Coronary artery (tissue), 2 donors: Measurements from ENCODE around the gene PCF11.

Experiments
- DNase-seq: peaks from one replicate; pipeline ENCODE4 v3.0.0-alpha.2; 2017; ENCODE audit warnings: low spot score
- H3K27ac ChIP-seq, 2 donors: fragments of 200-600 bp; sonication (generic); one replicate each; pipeline ENCODE4 v1.5.1; 2016 to 2019
- H3K4me3 ChIP-seq: fragments of 200-600 bp; sonication (generic); 2 replicates; pipeline ENCODE4 v1.5.1; 2016; ENCODE audit warnings: mild to moderate bottlenecking, moderate library complexity
- CTCF ChIP-seq: fragments of 200-600 bp; sonication (generic); IDR thresholded peaks from one replicate; pipeline ENCODE4 v1.5.1; 2019; ENCODE audit warnings: antibody characterized with exemption

PCF11 gene

GRCh38 chr11:83159902-83160865 lies 3.3 kb downstream of the PCF11 start:
- TF ChIP-seq CTCF, result no peak
- DNase-seq, result no peak
- H3K27ac ChIP-seq, result peak overlapping the region; percentile 47 to 100
- H3K4me3 ChIP-seq, result peak overlapping the region; percentile 97

DNA sequence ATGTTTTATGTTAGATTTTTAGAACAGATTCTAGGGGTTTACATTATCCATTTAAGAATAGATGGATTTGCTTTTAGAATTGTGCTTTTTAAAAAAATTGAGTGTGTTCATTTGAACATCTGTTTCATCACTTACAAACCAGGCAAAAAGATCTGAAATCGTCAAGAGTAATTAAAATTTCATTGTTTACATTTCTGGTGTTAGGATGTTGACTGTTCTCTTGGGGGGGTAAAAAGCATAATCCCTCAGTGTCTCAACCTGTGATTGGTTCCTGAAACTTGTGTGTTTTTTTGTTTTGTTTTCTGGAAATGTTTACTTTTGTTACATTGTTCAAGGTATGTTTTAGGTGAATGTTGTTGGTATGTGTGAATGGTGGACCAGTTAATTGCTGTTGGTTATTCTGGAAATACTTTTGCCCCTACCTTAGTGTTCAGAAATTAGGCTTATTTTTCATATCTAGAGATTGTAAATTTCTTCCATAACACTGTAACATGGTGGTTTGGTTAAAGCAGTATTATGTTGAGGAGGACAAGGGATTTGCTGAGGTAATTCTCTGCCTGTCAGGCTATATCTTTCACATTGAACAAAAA lies 4.8 kb downstream of the PCF11 start:
- peak overlapping the region in 1 of 2 donors; percentile 44 for H3K27ac ChIP-seq
- DNase-seq, result no peak
- H3K4me3 ChIP-seq, result peak overlapping the region; percentile 14
- TF ChIP-seq CTCF, result no peak

DNA sequence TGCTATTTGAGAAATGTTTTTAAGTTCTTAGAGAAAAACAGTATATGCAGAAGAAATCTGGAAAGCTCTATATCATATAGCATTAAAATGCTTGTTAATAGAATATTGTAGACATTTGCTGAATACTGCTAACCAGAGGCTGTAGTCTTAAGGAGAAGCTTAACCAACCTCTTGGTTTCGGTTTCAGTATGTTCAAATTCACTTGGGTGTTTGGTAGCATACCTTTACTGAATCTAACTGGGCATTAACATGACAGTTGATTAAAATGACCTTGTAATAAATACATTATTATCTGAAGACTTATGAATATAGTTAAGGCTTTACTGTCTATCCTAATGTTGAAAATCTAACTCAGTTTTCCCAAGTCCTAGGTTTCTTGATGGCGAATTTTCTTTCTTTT lies 5.4 kb downstream of the PCF11 start:
- TF ChIP-seq CTCF, result no peak
- no peak for DNase-seq
- Histone ChIP-seq H3K27ac (peak overlapping the region in 1 of 2 donors; percentile 44), H3K4me3 (peak overlapping the region; percentile 14)

GRCh38 chr11:83166193-83166866 lies 9.4 kb downstream of the PCF11 start:
- Histone ChIP-seq H3K27ac (no peak overlapping the region), H3K4me3 (no peak overlapping the region)
- no peak for DNase-seq
- no peak for TF ChIP-seq CTCF

DNA sequence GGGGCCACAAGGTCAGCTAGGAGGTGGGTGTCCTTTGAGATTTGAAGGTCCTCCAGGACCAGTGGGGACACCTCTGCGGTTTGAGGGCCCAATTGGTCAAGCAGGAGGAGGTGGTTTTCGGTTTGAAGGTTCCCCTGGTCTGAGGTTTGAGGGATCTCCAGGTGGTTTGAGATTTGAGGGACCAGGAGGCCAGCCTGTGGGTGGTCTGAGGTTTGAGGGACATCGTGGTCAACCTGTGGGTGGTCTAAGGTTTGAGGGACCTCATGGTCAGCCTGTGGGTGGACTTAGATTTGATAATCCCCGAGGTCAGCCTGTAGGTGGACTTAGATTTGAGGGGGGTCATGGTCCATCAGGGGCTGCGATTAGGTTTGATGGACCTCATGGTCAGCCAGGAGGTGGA lies 11.8 kb downstream of the PCF11 start:
- Histone ChIP-seq H3K27ac (no peak overlapping the region), H3K4me3 (no peak overlapping the region)
- TF ChIP-seq CTCF, result no peak
- DNase-seq, result no peak

DNA sequence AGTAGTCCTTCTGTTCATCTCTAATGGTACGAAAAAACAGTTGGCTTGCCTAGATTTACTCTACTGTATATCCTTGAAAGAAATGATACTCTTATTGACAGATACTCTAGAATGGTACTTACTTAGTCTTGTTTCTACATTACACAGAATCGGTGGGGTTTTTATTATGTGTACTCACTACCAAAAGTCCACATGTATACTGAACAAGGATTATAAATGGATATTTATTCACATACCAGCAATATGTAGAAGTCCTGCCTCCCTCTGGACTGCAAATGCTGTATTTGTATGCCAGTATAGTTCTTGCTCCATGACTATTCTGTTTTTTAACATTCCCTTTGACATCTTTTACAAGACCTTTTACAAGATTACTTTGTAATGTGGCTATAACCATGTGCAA lies 13.9 kb downstream of the PCF11 start:
- H3K27ac ChIP-seq, result no peak overlapping the region
- no peak for DNase-seq
- H3K4me3 ChIP-seq, result peak overlapping the region; percentile 55
- no peak for TF ChIP-seq CTCF
